ENCODE measurements around the gene SARDH. TPM values are rescaled to one million over a fixed set of nuclear protein-coding genes. Genes with fewer than 3 reads are reported as not detected.

SARDH gene
- total RNA-seq, 2 donors from 2014 or later = 20.2 to 61.0 TPM

DNA sequence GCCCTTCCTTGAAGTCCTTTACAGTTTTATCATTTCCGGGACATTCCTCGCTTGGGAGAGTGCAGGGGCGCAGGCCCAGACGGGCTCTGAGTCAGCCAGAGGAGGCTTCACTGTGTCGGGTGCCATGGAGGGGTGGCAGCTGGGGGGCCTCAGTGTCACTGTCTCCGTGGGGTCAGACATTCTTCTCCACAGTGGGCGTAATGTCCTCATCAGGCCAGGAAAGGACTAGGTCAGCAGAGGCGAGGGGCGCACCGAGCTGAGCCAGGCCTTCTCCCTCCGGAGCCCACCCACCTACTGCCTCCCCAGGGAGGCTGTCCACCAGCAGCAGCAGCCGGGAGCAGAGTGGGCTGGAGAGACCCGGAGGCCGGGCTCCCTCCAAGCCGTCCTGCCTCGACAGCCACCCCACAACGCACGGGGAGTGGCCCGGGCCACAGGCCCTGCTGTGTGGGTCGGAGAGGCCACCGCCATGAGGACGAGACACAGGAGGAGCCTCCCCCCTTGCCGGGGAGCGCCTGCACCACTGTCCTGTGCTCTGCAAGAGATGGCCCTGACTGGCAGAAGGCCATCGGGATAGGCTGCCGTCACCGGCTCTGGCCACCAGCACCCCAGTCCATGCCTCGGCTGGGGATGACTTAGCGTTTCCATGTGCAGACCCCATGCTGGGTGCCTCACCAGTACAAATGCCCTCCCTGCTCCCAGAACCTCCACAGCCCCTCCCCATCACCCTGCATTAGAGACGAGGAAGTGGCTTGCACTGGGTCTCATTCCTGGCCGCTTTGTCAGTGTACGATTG is 26.5 kb downstream of the SARDH start:
- WGBS, 2 donors = 87 to 100% methylated on average over 4 to 28 of the region's 32 CpGs
- Histone ChIP-seq H3K36me3 (replicated peaks in 1 of 2; ENCODE audit: insufficient read depth in 1 of 2, low read depth in 2 of 2) (no peaks in the 10 kb centered on the region), H3K4me1 (no peaks in the 10 kb centered on the region), H3K27ac (peak overlapping the region in 1 of 4 donors; percentile 38), H3K4me3 (no peak overlapping the region), H3K27me3 (no peaks in the 10 kb centered on the region), H3K9me3 (no peaks in the 10 kb centered on the region)
- TF ChIP-seq, protein P1, sequence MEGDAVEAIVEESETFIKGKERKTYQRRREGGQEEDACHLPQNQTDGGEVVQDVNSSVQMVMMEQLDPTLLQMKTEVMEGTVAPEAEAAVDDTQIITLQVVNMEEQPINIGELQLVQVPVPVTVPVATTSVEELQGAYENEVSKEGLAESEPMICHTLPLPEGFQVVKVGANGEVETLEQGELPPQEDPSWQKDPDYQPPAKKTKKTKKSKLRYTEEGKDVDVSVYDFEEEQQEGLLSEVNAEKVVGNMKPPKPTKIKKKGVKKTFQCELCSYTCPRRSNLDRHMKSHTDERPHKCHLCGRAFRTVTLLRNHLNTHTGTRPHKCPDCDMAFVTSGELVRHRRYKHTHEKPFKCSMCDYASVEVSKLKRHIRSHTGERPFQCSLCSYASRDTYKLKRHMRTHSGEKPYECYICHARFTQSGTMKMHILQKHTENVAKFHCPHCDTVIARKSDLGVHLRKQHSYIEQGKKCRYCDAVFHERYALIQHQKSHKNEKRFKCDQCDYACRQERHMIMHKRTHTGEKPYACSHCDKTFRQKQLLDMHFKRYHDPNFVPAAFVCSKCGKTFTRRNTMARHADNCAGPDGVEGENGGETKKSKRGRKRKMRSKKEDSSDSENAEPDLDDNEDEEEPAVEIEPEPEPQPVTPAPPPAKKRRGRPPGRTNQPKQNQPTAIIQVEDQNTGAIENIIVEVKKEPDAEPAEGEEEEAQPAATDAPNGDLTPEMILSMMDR (IDR thresholded peaks at IDR 0.05) = no peak
- TF ChIP-seq POLR2A (IDR thresholded peaks at IDR 0.05) = no peak
- intact Hi-C loops (cut with DNase I) = no loop called here
- ATAC-seq = peak; percentile 12
- DNase-seq = peak in 2 of 4 donors; percentile 24 to 46

GRCh38 chr9:133710661-133711427 is 27.3 kb downstream of the SARDH start:
- no peaks in the 10 kb centered on the region for H3K4me1 ChIP-seq
- no peak overlapping the region for H3K4me3 ChIP-seq
- no peaks in the 10 kb centered on the region for H3K9me3 ChIP-seq
- no peak for TF ChIP-seq POLR2A (IDR thresholded peaks at IDR 0.05)
- no peaks in the 10 kb centered on the region for H3K27me3 ChIP-seq
- intact Hi-C loops (cut with DNase I) = no loop called here
- DNase-seq = peak in 1 of 4 donors; percentile 10
- WGBS, 2 donors = 85 to 93% methylated on average over 11 to 16 of the region's 16 CpGs
- no peak for ATAC-seq
- H3K27ac ChIP-seq = peak overlapping the region in 1 of 4 donors; percentile 38
- H3K36me3 ChIP-seq (replicated peaks in 1 of 2; ENCODE audit: insufficient read depth in 1 of 2, low read depth in 2 of 2) = no peaks in the 10 kb centered on the region

DNA sequence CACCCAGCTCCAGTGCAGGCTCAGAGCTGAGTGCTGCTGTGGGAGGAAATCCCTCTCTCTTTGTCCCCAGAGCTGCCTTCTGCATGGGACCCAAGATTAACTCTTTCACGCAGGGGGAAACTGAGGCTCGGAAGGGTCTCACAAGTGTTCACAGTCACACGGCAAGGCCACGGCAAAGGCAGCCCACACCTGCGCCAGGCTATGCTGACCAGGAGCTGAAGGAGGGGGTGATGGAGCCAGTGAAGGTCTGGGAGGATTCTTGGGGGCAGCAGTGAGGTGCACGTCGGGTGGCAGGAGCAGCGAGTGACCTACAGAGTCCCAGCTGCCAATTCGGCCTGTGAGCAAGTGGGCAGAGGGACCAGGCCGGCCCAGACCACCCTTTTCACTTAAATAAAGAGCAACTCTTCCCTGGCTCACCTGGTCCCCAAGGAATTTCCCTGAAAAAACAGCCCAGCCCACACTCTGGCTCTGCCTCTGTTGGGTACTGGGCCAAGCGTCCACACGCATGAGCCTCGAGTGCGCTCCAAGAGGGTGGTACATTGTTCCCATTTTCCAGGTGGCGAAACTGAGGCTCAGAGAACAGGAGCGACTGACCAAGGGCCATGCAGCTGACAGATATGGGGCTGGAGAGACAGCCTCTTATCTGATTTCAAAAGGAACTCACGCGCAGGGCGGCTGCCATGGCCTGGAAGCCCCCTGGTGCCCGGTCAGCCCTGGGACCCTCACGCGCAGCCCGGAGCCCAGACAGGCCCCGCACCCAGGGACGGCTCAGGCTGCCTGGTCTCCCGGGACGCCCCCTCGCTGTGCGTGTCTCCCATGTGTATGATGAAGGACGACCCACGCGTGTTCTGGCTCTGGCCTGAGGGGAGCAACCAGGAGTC is 28.2 kb downstream of the SARDH start:
- Histone ChIP-seq H3K36me3 (replicated peaks in 1 of 2; ENCODE audit: insufficient read depth in 1 of 2, low read depth in 2 of 2) (no peaks in the 10 kb centered on the region), H3K27me3 (no peaks in the 10 kb centered on the region), H3K4me1 (no peaks in the 10 kb centered on the region), H3K27ac (peak overlapping the region in 1 of 4 donors; percentile 38), H3K4me3 (no peak overlapping the region), H3K9me3 (no peaks in the 10 kb centered on the region)
- intact Hi-C loops (cut with DNase I) = no loop called here
- ATAC-seq = no peak
- peak in 1 of 4 donors; percentile 8 for DNase-seq
- TF ChIP-seq, protein P1 (IDR thresholded peaks at IDR 0.05) = no peak
- 92% methylated on average over 30 to 31 of the region's 32 CpGs for WGBS, 2 donors

DNA sequence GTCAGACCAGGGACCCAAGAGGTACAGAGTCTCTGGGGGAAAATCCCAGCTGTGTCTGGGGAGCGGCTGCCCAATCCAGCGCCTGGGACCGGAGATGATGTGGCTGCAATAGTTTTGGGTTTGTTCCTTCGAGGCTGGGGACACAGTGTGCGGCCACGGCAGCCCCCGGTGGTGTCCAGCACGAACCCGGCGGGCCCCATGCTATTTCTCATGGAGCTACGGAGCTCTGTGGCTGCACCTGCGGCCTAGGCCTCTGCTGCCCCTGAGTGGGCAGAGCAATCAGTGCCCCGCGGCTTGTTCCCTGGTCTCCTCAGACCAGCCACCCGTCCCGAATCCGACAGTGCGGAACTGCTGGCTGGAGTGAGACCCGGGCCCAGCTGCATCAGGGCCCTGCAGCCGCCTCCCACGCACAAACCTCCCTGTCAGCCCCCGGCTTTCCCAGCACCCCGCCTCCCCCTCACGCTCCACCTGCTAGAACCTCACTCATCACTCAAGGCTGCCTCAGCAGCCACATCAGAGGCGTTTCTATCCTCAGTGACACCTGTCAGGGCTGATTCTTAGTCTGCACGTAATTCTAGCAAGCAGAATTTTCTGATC is 29.0 kb downstream of the SARDH start:
- no peaks in the 10 kb centered on the region for H3K9me3 ChIP-seq
- no peak for TF ChIP-seq POLR2A (IDR thresholded peaks at IDR 0.05)
- TF ChIP-seq, protein P1 (IDR thresholded peaks at IDR 0.05) = no peak
- intact Hi-C loops (cut with DNase I) = no loop called here
- DNase-seq = peak in 1 of 4 donors; percentile 2
- H3K36me3 ChIP-seq (replicated peaks in 1 of 2; ENCODE audit: insufficient read depth in 1 of 2, low read depth in 2 of 2) = no peaks in the 10 kb centered on the region
- 74 to 79% methylated on average over 8 to 22 of the region's 26 CpGs for WGBS, 2 donors
- no peaks in the 10 kb centered on the region for H3K4me1 ChIP-seq
- H3K27ac ChIP-seq = peak overlapping the region in 1 of 4 donors; percentile 4
- H3K4me3 ChIP-seq = no peak overlapping the region
- no peaks in the 10 kb centered on the region for H3K27me3 ChIP-seq
- ATAC-seq = no peak
